Adrenal gland (tissue), 12 donors: ENCODE results near the gene DKKL1. TPM values are rescaled to one million over a fixed set of nuclear protein-coding genes. Genes with fewer than 3 reads are reported as not detected.
A peak's percentile ranks its signal among the peaks of the same experiment; 100 is the strongest.

Source experiments
- DNase-seq, 7 donors: peaks; one replicate each; pipeline ENCODE4 v3.0.0-alpha.2; 2019 to 2020
- H3K27ac ChIP-seq, 5 donors: fragments of 200-600 bp; sonication (generic) in 4 of 5; 1 replicate in 3 of 5; 2 replicates in 2 of 5; pipeline versions ENCODE4 v1.5.1 to v1.8.0; 2016 to 2020; ENCODE audit warnings: mild to moderate bottlenecking in 1 of 5
- H3K27me3 ChIP-seq: fragments of 200-600 bp; 2 replicates; pipeline ENCODE4 v1.8.0; 2021
- H3K36me3 ChIP-seq, 2 donors: fragments of 200-600 bp; replicated peaks in 1 of 2; 1 replicate in 1 of 2; 2 replicates in 1 of 2; pipeline versions ENCODE4 v1.5.1 to v1.8.0; 2018 to 2022
- H3K4me1 ChIP-seq, 2 donors: fragments of 200-600 bp; replicated peaks in 1 of 2; 1 replicate in 1 of 2; 2 replicates in 1 of 2; pipeline versions ENCODE4 v1.5.1 to v1.8.0; 2018 to 2021
- H3K4me3 ChIP-seq, 4 donors: fragments of 200-600 bp; sonication (generic) in 3 of 4; one replicate each; pipeline ENCODE4 v1.5.1; 2016 to 2018
- H3K9me3 ChIP-seq, 3 donors: fragments of 200-600 bp; sonication (generic) in 1 of 3; replicated peaks in 1 of 3; 1 replicate in 2 of 3; 2 replicates in 1 of 3; pipeline versions ENCODE4 v1.5.1 to v1.8.0; 2016 to 2021
- CTCF ChIP-seq, 6 experiments: fragments of 450-650 bp in 4 of 6; fragments of 200-600 bp in 2 of 6; sonication (generic) in 1 of 6; IDR thresholded peaks; 1 replicate in 5 of 6; 2 replicates in 1 of 6; pipeline versions ENCODE4 v1.5.1 to v1.8.0; 2016 to 2021; ENCODE audit warnings: antibody characterized with exemption in 6 of 6, mild to moderate bottlenecking in 2 of 6, moderate library complexity in 1 of 6
- POLR2A ChIP-seq, 2 donors: fragments of 450-650 bp; IDR thresholded peaks; one replicate each; pipeline ENCODE4 v1.6.1; 2017; ENCODE audit warnings: antibody characterized with exemption in 2 of 2, mild to moderate bottlenecking in 2 of 2, moderate library complexity in 1 of 2
- WGBS, 4 donors: extraction: QIAGEN DNeasy Blood & Tissue Kit in 2 of 4; methylation state at CpG; one replicate each; pipeline versions ENCODE4 v1.1.5 to v1.1.7; 2013 to 2017; 5-methylcytosine and 5-hydroxymethylcytosine counted together
- intact Hi-C, 2 donors: fragments of 100-400 bp; cut with DNase I; formaldehyde crosslinking; loops; one replicate each; pipeline versions ENCODE4 v1.14.1 to v1.15.0; 2022 to 2023
- polyA plus RNA-seq, 3 donors: library from polyadenylated mRNA; stranded (reverse); fragments of 200-250 nt in 2 of 3; fragments of 350-450 nt in 1 of 3; fragmentation: Illumina TruSeq in 1 of 3; extraction: RNeasy Lipid Tissue Mini Kit (QIAGEN cat#74804) in 1 of 3; gene quantifications; one replicate each; pipeline ENCODE4 v1.2.3, GENCODE V29; 2013 to 2014
- total RNA-seq, 9 donors: library from RNA; depleted of rRNA in 4 of 9; stranded (reverse); fragments of >200 nt in 4 of 9; fragments of 120-200 nt in 1 of 9; fragmentation: NEBNext Ultra II Directional in 1 of 9; extraction: Animal tissue kit (Norgen Biotek cat#: 25700) in 1 of 9; gene quantifications; one replicate each; pipeline versions ENCODE4 v1.1.0 to v1.2.4, GENCODE V29; 2013 to 2023
- donor health status: healthy with polysubstance abuse.
- donor health status: Bipolar disorder and iron deficiency.
- donor health status: DM: yes; HTN: yes; CAD: no.
- donor health status: DM: no; HTN: no; CAD: no.
- donor health status: DM: no; HTN: no; CAD: no.
- donor health status: DM: yes; HTN: yes; CAD: no.

DKKL1 gene
- total and polyA plus RNA-seq, 12 donors: 0.28 to 0.56 (median 0.44) TPM; not detected in 6

DNA sequence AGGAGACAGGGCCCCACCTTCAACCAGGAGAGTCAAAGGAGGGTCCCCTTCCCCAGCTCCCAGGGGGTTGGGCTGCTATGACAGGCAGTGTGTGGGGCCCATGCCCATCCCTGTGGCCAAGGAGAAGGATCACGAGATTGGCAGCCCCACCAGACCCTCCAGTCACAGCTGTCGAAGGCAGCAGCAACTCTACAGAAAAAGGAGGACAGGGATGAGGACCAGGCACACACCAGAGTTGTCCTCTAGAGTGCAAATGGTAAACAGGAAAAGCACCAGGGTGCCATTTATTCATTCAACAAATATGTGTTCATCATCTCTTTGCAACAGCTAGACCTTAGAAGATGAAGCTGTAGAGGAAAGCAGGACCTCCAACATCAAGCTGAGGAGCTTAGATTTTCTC lies 55.5 kb downstream of the DKKL1 start:
- WGBS, 4 donors: 66 to 81% (median 70%) methylated on average over 2 of the region's 2 CpGs
- intact Hi-C loops: no loop called here
- Histone ChIP-seq H3K4me1 (peaks cover 0 to 20% of the 10 kb centered on the region in 2 donors), H3K27me3 (peaks cover 44% of the 10 kb centered on the region), H3K9me3 (no peaks in the 10 kb centered on the region), H3K27ac (no peak overlapping the region), H3K4me3 (no peak overlapping the region), H3K36me3 (no peaks in the 10 kb centered on the region)
- TF ChIP-seq CTCF (IDR thresholded peaks at IDR 0.05) (no peak), POLR2A (IDR thresholded peaks at IDR 0.05) (no peak)
- no peak for DNase-seq

- TF ChIP-seq CTCF (IDR thresholded peaks at IDR 0.05): no peak
- no peak for TF ChIP-seq POLR2A (IDR thresholded peaks at IDR 0.05)
- intact Hi-C loops: no loop called here
- no peak overlapping the region for H3K27ac ChIP-seq
- H3K9me3 ChIP-seq: no peaks in the 10 kb centered on the region
- 43 to 65% (median 56%) methylated on average over 2 of the region's 2 CpGs for WGBS, 4 donors
- H3K27me3 ChIP-seq: peaks cover 52% of the 10 kb centered on the region
- no peak for DNase-seq
- no peaks in the 10 kb centered on the region for H3K36me3 ChIP-seq
- H3K4me1 ChIP-seq: peaks cover 0 to 20% of the 10 kb centered on the region in 2 donors
- no peak overlapping the region for H3K4me3 ChIP-seq
Observed at GRCh38 chr19:49420227-49420626, 56.5 kb downstream of the DKKL1 start.

- TF ChIP-seq POLR2A (IDR thresholded peaks at IDR 0.05) (no peak), CTCF (IDR thresholded peaks at IDR 0.05) (no peak)
- no peak overlapping the region for H3K4me3 ChIP-seq
- intact Hi-C loops: no loop called here
- no peaks in the 10 kb centered on the region for H3K9me3 ChIP-seq
- H3K36me3 ChIP-seq: no peaks in the 10 kb centered on the region
- peaks cover 63% of the 10 kb centered on the region for H3K27me3 ChIP-seq
- no peak overlapping the region for H3K27ac ChIP-seq
- DNase-seq: peak; percentile 52 to 76 (median 66)
- H3K4me1 ChIP-seq: peaks cover 0 to 20% of the 10 kb centered on the region in 2 donors
- WGBS, 4 donors: 8 to 15% (median 12%) methylated on average over 32 to 48 of the region's 48 CpGs
Observed at GRCh38 chr19:49421039-49421877, 57.6 kb downstream of the DKKL1 start.

GRCh38 chr19:49421878-49422202 lies 58.2 kb downstream of the DKKL1 start:
- H3K27me3 ChIP-seq: peaks cover 68% of the 10 kb centered on the region
- H3K36me3 ChIP-seq: no peaks in the 10 kb centered on the region
- peaks cover 0 to 20% of the 10 kb centered on the region in 2 donors for H3K4me1 ChIP-seq
- TF ChIP-seq CTCF (IDR thresholded peaks at IDR 0.05): no peak
- TF ChIP-seq POLR2A (IDR thresholded peaks at IDR 0.05): no peak
- H3K4me3 ChIP-seq: no peak overlapping the region
- no peaks in the 10 kb centered on the region for H3K9me3 ChIP-seq
- no peak for DNase-seq
- intact Hi-C loops: no loop called here
- H3K27ac ChIP-seq: no peak overlapping the region
- WGBS, 4 donors: 19 to 28% (median 21%) methylated on average over 3 of the region's 3 CpGs
